Sigmoid colon (tissue), 7 donors: ENCODE results near the gene MAGOH. TPM values are rescaled to one million over a fixed set of nuclear protein-coding genes. Genes with fewer than 3 reads are reported as not detected.

Experiments
- DNase-seq: peaks from one replicate; pipeline ENCODE4 v3.0.0-alpha.2; 2019
- H3K27ac ChIP-seq, 4 donors: fragments of 200-600 bp; sonication (generic); one replicate each; pipeline ENCODE4 v1.5.1; 2016 to 2019; ENCODE audit warnings: mild to moderate bottlenecking in 1 of 4
- H3K27me3 ChIP-seq, 3 donors: fragments of 200-600 bp; sonication (generic); one replicate each; pipeline ENCODE4 v1.5.1; 2019; ENCODE audit warnings: mild to moderate bottlenecking in 1 of 3
- H3K36me3 ChIP-seq, 4 donors: fragments of 200-600 bp; sonication (generic); one replicate each; pipeline ENCODE4 v1.5.1; 2016 to 2019
- H3K4me1 ChIP-seq, 4 donors: fragments of 200-600 bp; sonication (generic); one replicate each; pipeline ENCODE4 v1.5.1; 2017 to 2019
- H3K4me3 ChIP-seq, 4 donors: fragments of 200-600 bp; sonication (generic); one replicate each; pipeline ENCODE4 v1.5.1; 2017 to 2019; ENCODE audit warnings: mild to moderate bottlenecking in 2 of 4, moderate library complexity in 1 of 4
- H3K9me3 ChIP-seq, 4 donors: fragments of 200-600 bp in 3 of 4; sonication (generic) in 3 of 4; one replicate each; pipeline versions ENCODE4 v1.5.1 to v1.6.1; 2013 to 2019
- EP300 ChIP-seq, 4 donors: sonication (generic); formaldehyde crosslinking; IDR thresholded peaks; one replicate each; pipeline ENCODE4 v1.6.1; 2017; ENCODE audit warnings: antibody characterized with exemption in 4 of 4
- POLR2A ChIP-seq, 2 donors: fragments of 450-650 bp; IDR thresholded peaks; one replicate each; pipeline ENCODE4 v1.6.1; 2016; ENCODE audit warnings: antibody characterized with exemption in 2 of 2, mild to moderate bottlenecking in 2 of 2, moderate library complexity in 2 of 2
- POLR2AphosphoS5 ChIP-seq, 4 donors: sonication (generic); formaldehyde crosslinking; IDR thresholded peaks; one replicate each; pipeline ENCODE4 v1.6.1; 2017; ENCODE audit warnings: antibody characterized with exemption in 4 of 4
- WGBS, 2 donors: extraction: QIAGEN DNeasy Blood & Tissue Kit; methylation state at CpG; one replicate each; pipeline ENCODE4 v1.1.7; 2013; 5-methylcytosine and 5-hydroxymethylcytosine counted together
- intact Hi-C: fragments of 100-400 bp; cut with DNase I; formaldehyde crosslinking; loops from one replicate; pipeline ENCODE4 v1.15.1; 2023
- polyA plus RNA-seq, 3 donors: library from polyadenylated mRNA; stranded (reverse); fragments of 200-250 nt; gene quantifications; one replicate each; pipeline ENCODE4 v1.2.3, GENCODE V29; 2013
- total RNA-seq, 4 donors: library from RNA; depleted of rRNA; stranded (reverse); fragments of >200 nt; gene quantifications; one replicate each; pipeline ENCODE4 v1.1.0, GENCODE V29; 2016
- TF ChIP-seq, protein P1 (sequence below), 4 experiments: fragments of 450-650 bp in 3 of 4; fragments of 200-600 bp in 1 of 4; IDR thresholded peaks; one replicate each; pipeline ENCODE4 v1.5.1; 2016 to 2019; ENCODE audit warnings: antibody characterized with exemption in 4 of 4, mild to moderate bottlenecking in 3 of 4, moderate library complexity in 2 of 4
- donor health status: healthy with polysubstance abuse.
- donor health status: Bipolar disorder and iron deficiency.
- donor health status: healthy.

The MAGOH gene
- total and polyA plus RNA-seq, 7 donors = 12.2 to 98.4 (median 46.4) TPM

DNA sequence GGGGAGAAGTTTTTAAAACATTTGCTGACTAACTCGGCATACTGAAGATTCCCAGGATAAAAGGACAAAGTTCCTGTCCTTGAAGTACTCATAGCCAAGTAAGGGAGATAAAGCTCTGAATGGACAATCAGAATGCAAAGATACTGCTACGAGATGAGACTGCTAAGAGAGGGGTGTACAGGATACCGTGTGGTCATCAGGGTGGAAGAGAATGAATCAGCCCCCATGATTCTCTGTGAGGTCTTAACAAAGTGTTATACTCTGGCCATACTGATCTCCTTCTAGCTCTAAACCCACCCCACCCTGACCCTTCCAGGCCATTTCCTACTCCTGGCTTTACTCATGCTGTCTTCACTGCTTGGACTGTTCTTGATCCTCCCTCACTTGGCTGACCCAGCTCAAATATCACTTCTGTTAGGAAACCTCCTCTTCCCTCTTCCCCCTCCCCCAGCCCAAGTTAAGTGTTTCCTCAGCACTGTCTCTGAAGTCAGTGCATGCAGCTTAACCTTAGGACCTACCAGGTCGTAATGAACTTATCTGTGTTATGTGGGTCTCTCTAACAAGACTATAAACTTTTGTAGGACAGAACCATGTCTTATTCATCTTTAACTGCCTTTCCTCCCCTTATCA, 15.8 kb upstream of the MAGOH start:
- TF ChIP-seq POLR2AphosphoS5 (IDR thresholded peaks at IDR 0.05) (no peak), POLR2A (IDR thresholded peaks at IDR 0.05) (no peak), EP300 (IDR thresholded peaks at IDR 0.05) (no peak)
- TF ChIP-seq, protein P1, sequence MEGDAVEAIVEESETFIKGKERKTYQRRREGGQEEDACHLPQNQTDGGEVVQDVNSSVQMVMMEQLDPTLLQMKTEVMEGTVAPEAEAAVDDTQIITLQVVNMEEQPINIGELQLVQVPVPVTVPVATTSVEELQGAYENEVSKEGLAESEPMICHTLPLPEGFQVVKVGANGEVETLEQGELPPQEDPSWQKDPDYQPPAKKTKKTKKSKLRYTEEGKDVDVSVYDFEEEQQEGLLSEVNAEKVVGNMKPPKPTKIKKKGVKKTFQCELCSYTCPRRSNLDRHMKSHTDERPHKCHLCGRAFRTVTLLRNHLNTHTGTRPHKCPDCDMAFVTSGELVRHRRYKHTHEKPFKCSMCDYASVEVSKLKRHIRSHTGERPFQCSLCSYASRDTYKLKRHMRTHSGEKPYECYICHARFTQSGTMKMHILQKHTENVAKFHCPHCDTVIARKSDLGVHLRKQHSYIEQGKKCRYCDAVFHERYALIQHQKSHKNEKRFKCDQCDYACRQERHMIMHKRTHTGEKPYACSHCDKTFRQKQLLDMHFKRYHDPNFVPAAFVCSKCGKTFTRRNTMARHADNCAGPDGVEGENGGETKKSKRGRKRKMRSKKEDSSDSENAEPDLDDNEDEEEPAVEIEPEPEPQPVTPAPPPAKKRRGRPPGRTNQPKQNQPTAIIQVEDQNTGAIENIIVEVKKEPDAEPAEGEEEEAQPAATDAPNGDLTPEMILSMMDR (IDR thresholded peaks at IDR 0.05) = no peak
- WGBS, 2 donors = 74 to 82% methylated on average over 4 of the region's 4 CpGs
- Histone ChIP-seq H3K36me3 (no peaks in the 10 kb centered on the region), H3K27me3 (no peaks in the 10 kb centered on the region), H3K4me3 (no peak overlapping the region), H3K4me1 (no peaks in the 10 kb centered on the region), H3K27ac (no peak overlapping the region), H3K9me3 (no peaks in the 10 kb centered on the region)
- intact Hi-C loops = no loop called here
- no peak for DNase-seq

DNA sequence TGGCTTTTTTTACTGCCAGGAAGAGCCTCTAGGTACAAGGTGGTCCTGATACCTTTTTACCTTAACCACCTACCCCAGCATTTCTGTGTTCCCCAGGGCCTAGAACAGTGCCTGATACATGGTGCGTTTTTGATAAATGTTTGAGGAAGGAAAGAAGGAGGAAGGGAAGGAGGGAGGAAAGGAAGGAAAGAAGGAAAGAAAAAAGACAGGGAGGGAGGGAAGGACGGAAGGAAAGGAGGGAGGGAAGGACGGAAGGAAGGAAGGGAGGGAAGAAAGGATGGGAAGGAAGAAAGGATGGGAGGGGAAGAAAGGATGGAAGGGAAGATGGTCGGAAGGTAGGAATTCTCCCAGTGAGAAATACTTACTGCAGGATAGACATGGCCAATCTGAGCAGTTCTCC, 12.0 kb upstream of the MAGOH start:
- no peaks in the 10 kb centered on the region for H3K9me3 ChIP-seq
- no peaks in the 10 kb centered on the region for H3K4me1 ChIP-seq
- H3K36me3 ChIP-seq = no peaks in the 10 kb centered on the region
- no peak overlapping the region for H3K4me3 ChIP-seq
- WGBS, 2 donors = 94 to 96% methylated on average over 4 of the region's 4 CpGs
- intact Hi-C loops = no loop called here
- no peak for DNase-seq
- no peaks in the 10 kb centered on the region for H3K27me3 ChIP-seq
- no peak overlapping the region for H3K27ac ChIP-seq
- TF ChIP-seq POLR2A (IDR thresholded peaks at IDR 0.05) (no peak), POLR2AphosphoS5 (IDR thresholded peaks at IDR 0.05) (no peak), EP300 (IDR thresholded peaks at IDR 0.05) (no peak)
- TF ChIP-seq, protein P1 (IDR thresholded peaks at IDR 0.05) = no peak

DNA sequence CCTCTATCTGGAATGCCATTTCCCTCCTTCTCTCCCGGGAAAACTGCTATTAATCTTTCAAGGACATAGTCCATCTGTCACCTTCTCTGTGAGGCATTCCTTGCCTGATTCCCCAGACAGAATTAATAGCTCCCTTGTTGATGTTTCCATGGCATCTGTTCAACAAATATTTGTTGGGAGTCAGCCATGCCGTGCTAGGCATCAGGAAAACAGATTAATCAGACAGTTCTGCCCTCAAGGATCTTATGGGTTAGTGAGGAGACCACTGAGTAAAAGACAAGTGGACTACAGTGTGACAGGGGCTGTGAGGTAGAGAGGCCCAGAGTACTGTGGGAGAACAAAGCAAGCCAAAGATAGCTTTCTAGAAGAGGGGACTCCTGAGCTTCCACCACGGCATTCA, 11.4 kb upstream of the MAGOH start:
- intact Hi-C loops = no loop called here
- WGBS, 2 donors = 75 to 78% methylated on average over 3 of the region's 3 CpGs
- no peaks in the 10 kb centered on the region for H3K36me3 ChIP-seq
- H3K9me3 ChIP-seq = no peaks in the 10 kb centered on the region
- H3K4me1 ChIP-seq = no peaks in the 10 kb centered on the region
- no peaks in the 10 kb centered on the region for H3K27me3 ChIP-seq
- H3K27ac ChIP-seq = no peak overlapping the region
- no peak overlapping the region for H3K4me3 ChIP-seq
- DNase-seq = no peak
- TF ChIP-seq EP300 (IDR thresholded peaks at IDR 0.05) (no peak), POLR2A (IDR thresholded peaks at IDR 0.05) (no peak), POLR2AphosphoS5 (IDR thresholded peaks at IDR 0.05) (no peak)
- TF ChIP-seq, protein P1 (IDR thresholded peaks at IDR 0.05) = no peak

DNA sequence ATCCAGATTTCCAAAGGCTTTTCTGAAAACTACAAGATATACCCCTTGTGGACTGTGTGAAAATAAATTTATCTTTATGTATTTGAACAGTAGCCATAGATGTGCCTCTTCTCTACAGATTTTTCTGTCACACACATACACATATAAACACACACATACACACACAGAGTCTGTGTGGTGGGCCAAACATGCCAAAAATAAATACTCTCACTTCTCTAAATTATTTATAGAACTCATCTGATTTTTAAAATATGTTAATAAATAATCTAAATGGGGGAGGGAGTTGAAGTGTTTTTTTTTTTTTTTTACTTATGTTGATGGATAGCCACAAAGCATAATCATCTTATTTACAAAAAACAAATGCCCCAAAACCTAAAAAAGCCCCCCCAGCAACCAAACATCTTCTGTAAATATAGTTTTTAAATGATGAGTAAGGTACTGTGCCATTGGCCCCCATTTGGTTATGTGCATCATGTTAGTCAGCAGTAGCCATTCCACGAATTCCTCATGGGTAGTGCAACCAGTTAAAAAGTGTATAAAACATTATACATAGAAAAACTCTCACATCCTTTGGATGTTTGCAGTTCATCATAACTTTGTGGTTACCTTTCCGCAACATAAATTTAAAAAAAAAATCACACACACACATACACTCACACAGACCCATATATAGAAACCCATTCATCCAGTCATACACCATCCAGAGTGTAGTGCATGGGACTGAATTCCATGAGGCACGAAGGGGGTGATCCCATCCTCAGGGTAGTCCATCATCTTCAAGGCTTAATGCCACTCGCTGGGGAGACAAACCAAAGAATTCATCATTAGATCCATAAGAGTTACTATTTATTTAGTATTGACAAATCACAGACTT, 8.2 kb upstream of the MAGOH start:
- WGBS, 2 donors = 81 to 97% methylated on average over 4 of the region's 4 CpGs
- H3K27ac ChIP-seq = no peak overlapping the region
- H3K36me3 ChIP-seq = no peaks in the 10 kb centered on the region
- no peak overlapping the region for H3K4me3 ChIP-seq
- H3K4me1 ChIP-seq = no peaks in the 10 kb centered on the region
- no peak for DNase-seq
- H3K9me3 ChIP-seq = no peaks in the 10 kb centered on the region
- TF ChIP-seq, protein P1 (IDR thresholded peaks at IDR 0.05) = no peak
- TF ChIP-seq POLR2A (IDR thresholded peaks at IDR 0.05) (no peak), EP300 (IDR thresholded peaks at IDR 0.05) (no peak), POLR2AphosphoS5 (IDR thresholded peaks at IDR 0.05) (no peak)
- intact Hi-C loops = no loop called here
- no peaks in the 10 kb centered on the region for H3K27me3 ChIP-seq
